Transverse colon (tissue), 4 donors: ENCODE results near the gene PTPRG.

ENCODE experiments used
- CTCF ChIP-seq, 5 experiments: fragments of 200-600 bp in 3 of 5; fragments of 450-650 bp in 2 of 5; sonication (generic) in 3 of 5; IDR thresholded peaks; 1 replicate in 2 of 5; 2 replicates in 3 of 5; pipeline ENCODE4 v1.5.1; 2016 to 2017; ENCODE audit warnings: antibody characterized with exemption in 5 of 5, inconsistent platforms in 3 of 5, mild to moderate bottlenecking in 2 of 5, moderate library complexity in 1 of 5
- EP300 ChIP-seq: sonication (generic); formaldehyde crosslinking; IDR thresholded peaks from one replicate; pipeline ENCODE4 v1.6.1; 2017; ENCODE audit warnings: antibody characterized with exemption, low read depth
- POLR2A ChIP-seq: fragments of 450-650 bp; IDR thresholded peaks from one replicate; pipeline ENCODE4 v1.6.1; 2016; ENCODE audit warnings: antibody characterized with exemption, mild to moderate bottlenecking, moderate library complexity
- POLR2AphosphoS5 ChIP-seq, 3 donors: sonication (generic); formaldehyde crosslinking; IDR thresholded peaks; one replicate each; pipeline ENCODE4 v1.6.1; 2016; ENCODE audit warnings: antibody characterized with exemption in 3 of 3

GRCh38 chr3:61908382-61908781, 347.0 kb downstream of the PTPRG start:
- no peak for TF ChIP-seq CTCF (IDR thresholded peaks at IDR 0.05)
- no peak for TF ChIP-seq POLR2A
- no peak for TF ChIP-seq POLR2AphosphoS5 (IDR thresholded peaks at IDR 0.05)
- TF ChIP-seq EP300, result no peak
